ENCODE data around the gene PLB1.

DNA sequence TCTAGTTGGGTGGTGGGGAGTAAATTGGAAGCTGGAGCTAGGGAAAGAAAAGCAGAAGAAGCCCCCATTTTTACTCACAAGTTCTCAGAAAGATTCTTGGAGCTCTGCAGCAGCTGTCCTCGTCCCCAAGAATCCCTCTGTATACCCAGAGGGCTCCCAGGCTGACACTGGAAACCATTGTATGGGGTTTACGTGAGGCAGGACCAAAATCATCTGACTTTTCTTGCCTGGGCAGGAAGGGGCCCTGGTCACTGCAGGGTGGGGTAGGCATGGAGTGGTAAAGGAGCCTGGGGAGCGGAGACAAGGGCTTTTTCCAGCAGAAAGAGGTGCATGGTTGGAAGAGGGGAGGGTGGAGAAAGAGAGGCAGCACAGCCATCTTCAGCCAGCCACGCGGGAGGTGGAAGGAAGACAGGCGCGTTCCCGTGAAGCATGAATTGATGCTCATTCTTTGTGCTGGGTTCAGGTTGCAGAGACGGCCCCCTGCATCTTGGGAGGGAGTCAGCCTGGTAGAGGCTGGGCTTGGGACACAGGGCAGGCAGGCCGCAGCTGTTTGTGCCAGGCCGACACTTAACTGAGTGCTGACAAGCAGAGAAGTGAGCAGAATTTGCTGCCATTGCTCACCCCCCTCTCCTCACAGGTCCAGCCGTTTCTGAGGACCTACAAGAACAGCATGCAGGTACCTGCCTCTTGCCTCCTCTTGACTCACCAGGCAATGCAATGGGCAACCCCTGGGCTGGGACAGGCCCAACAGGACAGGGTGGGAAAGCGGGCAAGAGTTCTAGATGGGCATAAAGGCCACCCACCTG, 94.8 kb downstream of the PLB1 start:
- TF ChIP-seq, protein P1, sequence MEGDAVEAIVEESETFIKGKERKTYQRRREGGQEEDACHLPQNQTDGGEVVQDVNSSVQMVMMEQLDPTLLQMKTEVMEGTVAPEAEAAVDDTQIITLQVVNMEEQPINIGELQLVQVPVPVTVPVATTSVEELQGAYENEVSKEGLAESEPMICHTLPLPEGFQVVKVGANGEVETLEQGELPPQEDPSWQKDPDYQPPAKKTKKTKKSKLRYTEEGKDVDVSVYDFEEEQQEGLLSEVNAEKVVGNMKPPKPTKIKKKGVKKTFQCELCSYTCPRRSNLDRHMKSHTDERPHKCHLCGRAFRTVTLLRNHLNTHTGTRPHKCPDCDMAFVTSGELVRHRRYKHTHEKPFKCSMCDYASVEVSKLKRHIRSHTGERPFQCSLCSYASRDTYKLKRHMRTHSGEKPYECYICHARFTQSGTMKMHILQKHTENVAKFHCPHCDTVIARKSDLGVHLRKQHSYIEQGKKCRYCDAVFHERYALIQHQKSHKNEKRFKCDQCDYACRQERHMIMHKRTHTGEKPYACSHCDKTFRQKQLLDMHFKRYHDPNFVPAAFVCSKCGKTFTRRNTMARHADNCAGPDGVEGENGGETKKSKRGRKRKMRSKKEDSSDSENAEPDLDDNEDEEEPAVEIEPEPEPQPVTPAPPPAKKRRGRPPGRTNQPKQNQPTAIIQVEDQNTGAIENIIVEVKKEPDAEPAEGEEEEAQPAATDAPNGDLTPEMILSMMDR (IDR thresholded peaks at IDR 0.05), result no peak
- no peak for TF ChIP-seq POLR2A (IDR thresholded peaks at IDR 0.05)
